ENCODE results near the gene HOXA7.

GRCh38 chr7:27123007-27123476 is 33.4 kb downstream of the HOXA7 start:
- TF ChIP-seq, protein P1, sequence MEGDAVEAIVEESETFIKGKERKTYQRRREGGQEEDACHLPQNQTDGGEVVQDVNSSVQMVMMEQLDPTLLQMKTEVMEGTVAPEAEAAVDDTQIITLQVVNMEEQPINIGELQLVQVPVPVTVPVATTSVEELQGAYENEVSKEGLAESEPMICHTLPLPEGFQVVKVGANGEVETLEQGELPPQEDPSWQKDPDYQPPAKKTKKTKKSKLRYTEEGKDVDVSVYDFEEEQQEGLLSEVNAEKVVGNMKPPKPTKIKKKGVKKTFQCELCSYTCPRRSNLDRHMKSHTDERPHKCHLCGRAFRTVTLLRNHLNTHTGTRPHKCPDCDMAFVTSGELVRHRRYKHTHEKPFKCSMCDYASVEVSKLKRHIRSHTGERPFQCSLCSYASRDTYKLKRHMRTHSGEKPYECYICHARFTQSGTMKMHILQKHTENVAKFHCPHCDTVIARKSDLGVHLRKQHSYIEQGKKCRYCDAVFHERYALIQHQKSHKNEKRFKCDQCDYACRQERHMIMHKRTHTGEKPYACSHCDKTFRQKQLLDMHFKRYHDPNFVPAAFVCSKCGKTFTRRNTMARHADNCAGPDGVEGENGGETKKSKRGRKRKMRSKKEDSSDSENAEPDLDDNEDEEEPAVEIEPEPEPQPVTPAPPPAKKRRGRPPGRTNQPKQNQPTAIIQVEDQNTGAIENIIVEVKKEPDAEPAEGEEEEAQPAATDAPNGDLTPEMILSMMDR (IDR thresholded peaks at IDR 0.05; ENCODE audit: low read depth, low read length, poor library complexity, severe bottlenecking) = no peak
- no peak for TF ChIP-seq EZH2phosphoT487 (IDR thresholded peaks at IDR 0.05; ENCODE audit: borderline replicate concordance, low read length)
